Adrenal gland (tissue), 5 donors: ENCODE results near the gene LSAMP.

Experiments used
- CTCF ChIP-seq, 6 experiments: fragments of 450-650 bp in 4 of 6; fragments of 200-600 bp in 2 of 6; sonication (generic) in 1 of 6; IDR thresholded peaks; 1 replicate in 5 of 6; 2 replicates in 1 of 6; pipeline versions ENCODE4 v1.5.1 to v1.8.0; 2016 to 2021; ENCODE audit warnings: antibody characterized with exemption in 6 of 6, mild to moderate bottlenecking in 2 of 6, moderate library complexity in 1 of 6
- POLR2A ChIP-seq, 2 donors: fragments of 450-650 bp; IDR thresholded peaks; one replicate each; pipeline ENCODE4 v1.6.1; 2017; ENCODE audit warnings: antibody characterized with exemption in 2 of 2, mild to moderate bottlenecking in 2 of 2, moderate library complexity in 1 of 2
- donor health status: DM: no; HTN: no; CAD: no.

DNA sequence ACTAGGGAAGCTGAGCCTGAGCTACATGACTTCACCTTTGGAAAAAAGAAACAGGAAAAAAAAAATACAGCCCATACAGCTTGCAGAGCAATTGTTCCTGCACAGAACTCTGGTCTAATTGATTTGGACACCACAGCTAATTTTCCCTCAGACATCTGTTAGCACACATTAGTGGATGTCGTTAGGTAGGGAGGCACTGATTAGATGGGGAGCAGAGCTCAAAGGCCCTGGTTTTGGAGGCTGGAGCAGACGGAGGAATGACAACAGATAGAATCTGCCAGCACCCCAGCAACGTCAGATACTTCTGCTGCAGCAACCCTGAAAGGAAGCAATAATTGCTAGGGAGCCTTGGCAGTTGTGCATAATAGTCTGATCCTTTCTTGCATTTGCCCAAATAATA is 398.9 kb downstream of the LSAMP start:
- no peak for TF ChIP-seq CTCF (IDR thresholded peaks at IDR 0.05)
- TF ChIP-seq POLR2A (IDR thresholded peaks at IDR 0.05), result no peak
